ENCODE data around the gene GAP43.

DNA sequence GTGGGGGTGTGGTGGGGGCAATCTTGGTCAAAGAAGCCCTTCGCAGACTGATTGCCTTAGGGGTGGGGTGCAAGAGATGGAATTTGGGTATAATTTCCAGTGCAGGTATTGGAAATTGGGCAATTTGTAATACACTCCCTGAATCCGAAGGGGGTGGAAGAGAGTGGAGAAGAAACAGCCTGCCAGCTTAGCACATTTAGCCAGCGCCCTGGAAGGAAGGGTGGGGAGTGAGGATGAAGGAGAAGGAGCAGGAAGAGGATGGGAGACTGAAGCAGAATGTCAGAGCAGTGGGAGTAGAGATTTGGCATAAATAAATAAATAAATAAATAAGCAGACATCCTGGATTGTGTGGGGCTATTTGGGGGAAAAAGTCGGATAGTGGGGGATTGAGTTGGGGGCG, 1.6 kb downstream of the GAP43 start:
- no peak for TF ChIP-seq POLR2A (IDR thresholded peaks at IDR 0.05)
- TF ChIP-seq, protein P1, sequence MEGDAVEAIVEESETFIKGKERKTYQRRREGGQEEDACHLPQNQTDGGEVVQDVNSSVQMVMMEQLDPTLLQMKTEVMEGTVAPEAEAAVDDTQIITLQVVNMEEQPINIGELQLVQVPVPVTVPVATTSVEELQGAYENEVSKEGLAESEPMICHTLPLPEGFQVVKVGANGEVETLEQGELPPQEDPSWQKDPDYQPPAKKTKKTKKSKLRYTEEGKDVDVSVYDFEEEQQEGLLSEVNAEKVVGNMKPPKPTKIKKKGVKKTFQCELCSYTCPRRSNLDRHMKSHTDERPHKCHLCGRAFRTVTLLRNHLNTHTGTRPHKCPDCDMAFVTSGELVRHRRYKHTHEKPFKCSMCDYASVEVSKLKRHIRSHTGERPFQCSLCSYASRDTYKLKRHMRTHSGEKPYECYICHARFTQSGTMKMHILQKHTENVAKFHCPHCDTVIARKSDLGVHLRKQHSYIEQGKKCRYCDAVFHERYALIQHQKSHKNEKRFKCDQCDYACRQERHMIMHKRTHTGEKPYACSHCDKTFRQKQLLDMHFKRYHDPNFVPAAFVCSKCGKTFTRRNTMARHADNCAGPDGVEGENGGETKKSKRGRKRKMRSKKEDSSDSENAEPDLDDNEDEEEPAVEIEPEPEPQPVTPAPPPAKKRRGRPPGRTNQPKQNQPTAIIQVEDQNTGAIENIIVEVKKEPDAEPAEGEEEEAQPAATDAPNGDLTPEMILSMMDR (IDR thresholded peaks at IDR 0.05): no peak
